ENCODE results near the gene CHKB. TPM values are rescaled to one million over a fixed set of nuclear protein-coding genes. Genes with fewer than 3 reads are reported as not detected.
A peak's percentile ranks its signal among the peaks of the same experiment; 100 is the strongest.

Gene CHKB
- total and polyA plus RNA-seq, 12 donors: 34.1 to 917 (median 95.3) TPM

GRCh38 chr22:50601669-50602337 lies 19.2 kb upstream of the CHKB start:
- no peak overlapping the region for H3K4me3 ChIP-seq
- H3K4me1 ChIP-seq (replicated peaks in 1 of 2): peaks cover 0 to 5% of the 10 kb centered on the region in 2 donors
- 57 to 81% (median 59%) methylated on average over 9 to 12 of the region's 12 CpGs for WGBS, 4 donors
- peaks cover 0 to 14% of the 10 kb centered on the region in 2 donors for H3K36me3 ChIP-seq (replicated peaks in 1 of 2)
- TF ChIP-seq CTCF (IDR thresholded peaks at IDR 0.05) (no peak), POLR2A (IDR thresholded peaks at IDR 0.05) (no peak)
- H3K27ac ChIP-seq: peak overlapping the region in 1 of 5 donors; percentile 30
- intact Hi-C loops (cut with DNase I): no loop called here
- H3K9me3 ChIP-seq (replicated peaks in 1 of 3): no peaks in the 10 kb centered on the region
- H3K27me3 ChIP-seq: peaks cover 6% of the 10 kb centered on the region
- peak in 1 of 7 donors; percentile 50 for DNase-seq

- H3K27me3 ChIP-seq: peaks cover 6% of the 10 kb centered on the region
- intact Hi-C loops (cut with DNase I): no loop called here
- DNase-seq: peak in 2 of 7 donors; percentile 55 to 56
Observed at GRCh38 chr22:50600967-50601668, 18.5 kb upstream of the CHKB start.

GRCh38 chr22:50600538-50600937 lies 17.9 kb upstream of the CHKB start, which contains the start of gene MAPK8IP2:
MAPK8IP2 (plus strand) TSS chr22:50600793; CDS start chr22:50600819, 26 bp downstream.
- 0 to 8% (median 1%) methylated on average over 2 to 57 of the region's 61 CpGs for WGBS, 4 donors
- Histone ChIP-seq H3K27me3 (peaks cover 6% of the 10 kb centered on the region), H3K4me3 (peak within 1 kb of the TSS in 1 of 4 donors; percentile 68), H3K9me3 (replicated peaks in 1 of 3) (no peaks in the 10 kb centered on the region), H3K36me3 (replicated peaks in 1 of 2) (peaks cover 0 to 10% of the 10 kb centered on the region in 2 donors), H3K4me1 (replicated peaks in 1 of 2) (peaks cover 0 to 5% of the 10 kb centered on the region in 2 donors), H3K27ac (peak within 1 kb of the TSS in 2 of 5 donors; percentile 16 to 30)
- TF ChIP-seq CTCF (IDR thresholded peaks at IDR 0.05): no peak
- TF ChIP-seq POLR2A (IDR thresholded peaks at IDR 0.05): no peak
- DNase-seq: peak in 3 of 7 donors; percentile 41 to 60 (median 50)
- intact Hi-C loops (cut with DNase I): no loop called here

More at GRCh38 chr22:50600967-50601668, 18.5 kb upstream of the CHKB start:
- Histone ChIP-seq H3K4me3 (peak overlapping the region in 1 of 4 donors; percentile 68), H3K36me3 (replicated peaks in 1 of 2) (peaks cover 0 to 14% of the 10 kb centered on the region in 2 donors), H3K27ac (peak overlapping the region in 1 of 5 donors; percentile 30), H3K4me1 (replicated peaks in 1 of 2) (peaks cover 0 to 5% of the 10 kb centered on the region in 2 donors), H3K9me3 (replicated peaks in 1 of 3) (no peaks in the 10 kb centered on the region)
- 9 to 38% (median 20%) methylated on average over 4 to 52 of the region's 52 CpGs for WGBS, 4 donors
- TF ChIP-seq POLR2A (IDR thresholded peaks at IDR 0.05) (no peak), CTCF (IDR thresholded peaks at IDR 0.05) (no peak)

GRCh38 chr22:50599816-50600455 lies 17.3 kb upstream of the CHKB start:
- intact Hi-C loops (cut with DNase I): no loop called here
- peak in 6 of 7 donors; percentile 60 to 69 (median 62) for DNase-seq
- H3K27me3 ChIP-seq: peaks cover 6% of the 10 kb centered on the region

More at GRCh38 chr22:50599816-50600455, 17.3 kb upstream of the CHKB start:
- TF ChIP-seq CTCF (IDR thresholded peaks at IDR 0.05) (no peak), POLR2A (IDR thresholded peaks at IDR 0.05) (no peak)
- Histone ChIP-seq H3K4me1 (replicated peaks in 1 of 2) (peaks cover 0 to 5% of the 10 kb centered on the region in 2 donors), H3K36me3 (replicated peaks in 1 of 2) (peaks cover 0 to 4% of the 10 kb centered on the region in 2 donors), H3K27ac (peak overlapping the region in 1 of 5 donors; percentile 16), H3K4me3 (peak overlapping the region in 1 of 4 donors; percentile 68), H3K9me3 (replicated peaks in 1 of 3) (no peaks in the 10 kb centered on the region)
- 13 to 20% (median 15%) methylated on average over 27 to 52 of the region's 52 CpGs for WGBS, 4 donors

Data from adrenal gland (tissue), 12 donors.